Astrocyte of the cerebellum (primary cell): ENCODE data around the gene DACH2.

ENCODE experiments used
- DNase-seq: peaks from one replicate; pipeline ENCODE4 v3.0.0-alpha.2; 2011; ENCODE audit warnings: low read depth
- H3K4me3 ChIP-seq: 2 replicates; pipeline ENCODE4 v1.5.1; 2011; ENCODE audit warnings: mild to moderate bottlenecking, low read depth, low read length, moderate library complexity
- in situ Hi-C: cut with HindIII; loops from 2 replicates; pipeline ENCODE4 v1.10.0; 2017; ENCODE audit warnings: low sequenced_read_pairs
- TF ChIP-seq, protein P1 (sequence below): IDR thresholded peaks from 2 replicates; pipeline ENCODE4 v1.5.1; 2012; ENCODE audit warnings: low read length, low read depth, moderate library complexity, mild to moderate bottlenecking; ENCODE audit errors: missing control alignments

The DACH2 gene

DNA sequence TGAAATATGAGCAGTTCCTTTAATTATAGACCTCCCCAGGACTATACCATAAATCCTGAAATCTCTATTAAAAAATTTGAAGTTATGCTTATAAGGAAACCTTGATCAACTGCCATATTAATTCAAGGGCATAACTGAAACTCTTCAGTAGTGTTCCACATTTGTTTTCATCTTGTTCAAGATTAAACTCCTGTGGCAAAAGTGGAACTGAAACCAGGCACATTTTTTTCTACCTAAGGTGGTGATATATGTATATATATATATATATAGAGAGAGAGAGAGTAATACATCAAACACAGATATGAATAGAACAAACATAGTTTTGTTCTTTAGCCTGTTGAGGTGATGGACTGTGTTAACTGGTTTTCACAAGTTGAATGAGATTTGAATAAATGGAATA is 287.9 kb downstream of the DACH2 start:
- TF ChIP-seq, protein P1, sequence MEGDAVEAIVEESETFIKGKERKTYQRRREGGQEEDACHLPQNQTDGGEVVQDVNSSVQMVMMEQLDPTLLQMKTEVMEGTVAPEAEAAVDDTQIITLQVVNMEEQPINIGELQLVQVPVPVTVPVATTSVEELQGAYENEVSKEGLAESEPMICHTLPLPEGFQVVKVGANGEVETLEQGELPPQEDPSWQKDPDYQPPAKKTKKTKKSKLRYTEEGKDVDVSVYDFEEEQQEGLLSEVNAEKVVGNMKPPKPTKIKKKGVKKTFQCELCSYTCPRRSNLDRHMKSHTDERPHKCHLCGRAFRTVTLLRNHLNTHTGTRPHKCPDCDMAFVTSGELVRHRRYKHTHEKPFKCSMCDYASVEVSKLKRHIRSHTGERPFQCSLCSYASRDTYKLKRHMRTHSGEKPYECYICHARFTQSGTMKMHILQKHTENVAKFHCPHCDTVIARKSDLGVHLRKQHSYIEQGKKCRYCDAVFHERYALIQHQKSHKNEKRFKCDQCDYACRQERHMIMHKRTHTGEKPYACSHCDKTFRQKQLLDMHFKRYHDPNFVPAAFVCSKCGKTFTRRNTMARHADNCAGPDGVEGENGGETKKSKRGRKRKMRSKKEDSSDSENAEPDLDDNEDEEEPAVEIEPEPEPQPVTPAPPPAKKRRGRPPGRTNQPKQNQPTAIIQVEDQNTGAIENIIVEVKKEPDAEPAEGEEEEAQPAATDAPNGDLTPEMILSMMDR = no peak
- no peak for DNase-seq
- H3K4me3 ChIP-seq = no peak overlapping the region
- in situ Hi-C loops = no loop called here

DNA sequence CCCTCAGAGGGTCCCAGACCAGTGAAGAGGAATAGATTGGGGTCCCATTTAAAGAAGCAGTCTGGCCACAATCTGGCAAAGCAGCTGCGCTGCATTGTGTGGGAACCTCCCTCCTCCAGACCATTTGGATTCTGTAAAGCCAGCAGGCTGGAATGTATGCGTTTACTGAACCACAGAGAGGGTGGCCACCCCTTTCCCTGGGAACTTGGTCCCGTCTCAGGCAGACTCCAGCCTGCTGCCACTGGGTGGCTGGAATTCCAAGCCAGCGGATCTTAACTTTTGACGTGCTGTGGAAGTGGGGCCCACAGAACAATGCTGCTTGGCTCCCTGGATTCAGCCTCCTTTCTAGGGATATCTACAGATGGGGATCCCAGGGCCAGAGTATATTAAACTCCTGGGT is 307.2 kb downstream of the DACH2 start:
- no peak overlapping the region for H3K4me3 ChIP-seq
- TF ChIP-seq, protein P1 = no peak
- in situ Hi-C loops = no loop called here
- no peak for DNase-seq

DNA sequence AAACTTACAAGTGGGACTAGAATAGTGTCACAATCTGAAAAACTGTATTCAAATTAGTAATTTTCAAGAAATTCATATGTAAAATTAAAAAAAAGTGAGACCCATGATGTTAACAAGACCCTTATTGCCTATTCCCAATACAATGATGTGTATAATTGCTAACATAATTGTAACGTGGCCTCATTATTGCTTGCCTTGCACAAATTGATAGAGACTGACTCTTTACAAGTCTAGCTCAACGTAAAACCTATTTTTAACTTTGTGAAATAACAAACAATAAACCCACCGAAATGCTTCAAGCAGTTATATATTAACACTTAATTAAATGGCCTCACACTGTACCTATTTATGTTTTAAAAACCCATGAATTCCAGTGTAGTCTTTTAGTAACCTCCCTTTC is 312.5 kb downstream of the DACH2 start:
- no peak overlapping the region for H3K4me3 ChIP-seq
- in situ Hi-C loops = no loop called here
- TF ChIP-seq, protein P1 = no peak
- DNase-seq = no peak

DNA sequence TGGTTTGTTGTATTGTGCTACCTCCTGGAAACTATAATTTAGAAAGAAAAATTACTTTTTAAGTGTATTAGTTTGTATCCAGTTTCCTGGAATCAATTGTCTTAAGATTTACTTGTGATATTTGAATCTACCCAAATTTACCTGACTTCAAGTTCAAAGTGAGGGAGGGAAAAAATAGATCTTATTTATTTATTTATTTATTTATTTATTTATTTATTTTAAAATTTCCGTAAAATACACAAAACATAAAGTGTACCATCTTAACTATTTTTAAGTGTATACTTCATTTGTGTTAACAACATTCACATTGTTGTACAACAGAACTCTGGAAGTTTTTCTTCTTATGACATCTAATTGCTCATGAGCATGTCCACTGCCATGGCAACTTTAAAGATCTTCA is 356.0 kb downstream of the DACH2 start:
- in situ Hi-C loops = no loop called here
- TF ChIP-seq, protein P1 = no peak
- H3K4me3 ChIP-seq = no peak overlapping the region
- no peak for DNase-seq

DNA sequence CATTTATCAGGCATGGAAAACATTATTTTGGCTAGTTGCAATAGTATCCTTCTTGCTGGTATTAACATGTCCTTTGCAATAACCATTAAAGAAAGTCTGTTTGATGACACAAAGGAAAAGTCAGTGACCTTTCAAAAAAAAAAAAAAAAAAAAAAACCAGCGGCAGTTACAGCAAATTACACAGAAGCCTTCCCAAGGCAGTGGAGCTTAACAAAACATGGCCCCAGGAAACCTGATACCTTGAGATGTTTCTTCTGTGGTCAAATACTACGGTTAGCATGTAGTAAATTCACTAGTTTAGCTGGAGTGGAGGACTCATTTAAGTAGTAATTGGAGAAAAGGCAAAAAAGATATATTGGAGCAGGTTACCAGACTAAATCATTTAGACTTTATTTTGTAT is 359.1 kb downstream of the DACH2 start:
- in situ Hi-C loops = no loop called here
- TF ChIP-seq, protein P1 = no peak
- no peak overlapping the region for H3K4me3 ChIP-seq
- DNase-seq = no peak

DNA sequence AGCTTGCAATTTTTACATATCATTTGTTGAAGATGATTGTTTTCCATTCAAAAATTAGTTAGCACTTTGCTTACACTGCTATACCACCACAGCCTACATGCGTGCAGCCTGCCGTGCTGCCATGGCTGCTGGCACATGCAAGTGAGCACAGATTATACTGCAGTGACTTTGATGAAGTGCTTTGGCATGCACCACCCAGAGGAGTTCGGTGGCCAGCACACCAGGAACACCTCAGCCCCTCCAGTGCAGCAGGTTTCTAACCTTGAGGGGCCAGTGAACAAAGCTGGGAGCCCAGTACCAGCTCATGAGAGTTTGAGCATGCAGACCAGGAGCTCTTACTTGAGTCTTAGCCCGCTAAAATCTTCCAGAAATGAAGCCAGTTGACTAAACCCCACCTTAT is 431.5 kb downstream of the DACH2 start:
- DNase-seq = no peak
- TF ChIP-seq, protein P1 = no peak
- H3K4me3 ChIP-seq = no peak overlapping the region
- in situ Hi-C loops = no loop called here

DNA sequence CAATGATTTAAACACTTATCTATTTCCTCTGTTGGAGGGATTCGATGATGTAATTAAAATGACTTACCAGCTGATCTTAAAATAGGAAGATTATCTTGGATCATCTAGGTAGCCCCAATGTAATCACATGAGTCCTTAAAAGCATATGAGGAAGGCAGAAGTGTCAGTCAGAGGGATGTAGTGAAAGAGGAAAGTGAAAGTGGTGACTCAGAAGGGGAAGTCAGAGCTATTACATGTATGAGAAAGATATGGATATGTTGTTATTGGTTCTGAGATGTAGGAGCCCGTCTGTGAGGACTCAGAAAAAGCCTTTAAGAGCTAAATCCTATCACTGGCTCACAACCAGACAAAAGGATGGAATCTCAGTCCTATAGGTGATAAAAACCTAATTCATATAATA is 456.4 kb downstream of the DACH2 start:
- H3K4me3 ChIP-seq = no peak overlapping the region
- no peak for DNase-seq
- in situ Hi-C loops = no loop called here
- TF ChIP-seq, protein P1 = no peak
